A549 treated with CpdA at 1 μM for 4 hours (cell line): ENCODE measurements around the gene ARSD. TPM values are rescaled to one million over a fixed set of nuclear protein-coding genes. Genes with fewer than 3 reads are reported as not detected.

ENCODE experiments used
- total RNA-seq: library from RNA; stranded (reverse); fragments of 200-300 nt; extraction: Qiagen RNA extraction; gene quantifications from 5 replicates; pipeline ENCODE4 v1.2.3, GENCODE V29; 2022; ENCODE audit warnings: low read depth

The ARSD gene, protein sequence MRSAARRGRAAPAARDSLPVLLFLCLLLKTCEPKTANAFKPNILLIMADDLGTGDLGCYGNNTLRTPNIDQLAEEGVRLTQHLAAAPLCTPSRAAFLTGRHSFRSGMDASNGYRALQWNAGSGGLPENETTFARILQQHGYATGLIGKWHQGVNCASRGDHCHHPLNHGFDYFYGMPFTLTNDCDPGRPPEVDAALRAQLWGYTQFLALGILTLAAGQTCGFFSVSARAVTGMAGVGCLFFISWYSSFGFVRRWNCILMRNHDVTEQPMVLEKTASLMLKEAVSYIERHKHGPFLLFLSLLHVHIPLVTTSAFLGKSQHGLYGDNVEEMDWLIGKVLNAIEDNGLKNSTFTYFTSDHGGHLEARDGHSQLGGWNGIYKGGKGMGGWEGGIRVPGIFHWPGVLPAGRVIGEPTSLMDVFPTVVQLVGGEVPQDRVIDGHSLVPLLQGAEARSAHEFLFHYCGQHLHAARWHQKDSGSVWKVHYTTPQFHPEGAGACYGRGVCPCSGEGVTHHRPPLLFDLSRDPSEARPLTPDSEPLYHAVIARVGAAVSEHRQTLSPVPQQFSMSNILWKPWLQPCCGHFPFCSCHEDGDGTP
- 10.5 to 13.1 TPM (median 11.7 TPM) in 5 replicates for total RNA-seq

DNA sequence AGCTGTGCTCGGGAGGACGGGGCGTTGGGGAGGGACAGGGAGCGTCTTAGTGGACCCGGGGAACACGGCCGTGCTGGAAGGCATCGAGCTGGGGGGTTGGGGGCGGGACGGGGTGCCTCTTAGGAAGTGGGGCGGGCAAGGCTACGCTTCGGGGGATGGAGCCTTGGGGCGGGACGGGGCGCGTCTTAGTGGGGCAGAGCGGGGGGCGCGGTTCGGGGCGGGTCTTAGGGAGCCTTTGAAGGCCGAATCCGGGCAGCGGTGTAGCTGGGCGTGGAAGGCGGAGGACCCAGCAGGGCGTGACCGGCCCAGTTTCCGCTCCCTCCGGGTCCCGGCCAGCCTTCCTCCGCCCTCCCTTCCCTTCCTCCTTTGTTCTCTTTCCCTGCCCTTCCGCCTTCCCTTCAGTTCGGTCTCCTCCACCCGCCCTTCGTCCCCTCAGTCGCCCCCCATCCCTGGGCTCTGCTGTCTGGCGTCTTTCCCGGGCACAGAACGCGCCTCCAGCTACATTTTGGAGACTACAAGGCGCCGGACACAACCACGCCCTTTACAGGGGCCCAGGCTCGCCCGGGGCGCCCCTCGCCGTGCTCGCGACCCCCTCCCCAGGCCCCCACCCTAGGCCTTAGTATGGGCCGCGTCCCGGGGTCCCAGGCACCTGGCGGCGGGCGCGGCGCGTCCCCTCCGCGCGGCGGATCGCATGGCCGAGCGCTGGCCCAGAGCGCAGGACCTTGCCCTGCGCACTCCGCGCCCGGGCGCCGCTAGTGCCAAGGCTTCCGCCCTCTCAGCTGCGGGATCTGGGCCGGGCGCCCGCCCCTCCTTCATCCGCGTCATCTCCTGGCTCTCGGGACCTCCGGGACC, at the start of gene ARSD:
Gene ARSD (minus strand): TSS at position 757 of the 852 bp plus-strand sequence. CDS start 64 bp downstream, at position 693.

Other genes with a start within 250 kb of the ARSD start
- 245 to 271 TPM (median 264 TPM) in 5 replicates for gene CD99, start 238.0 kb downstream of the ARSD start, total RNA-seq
- gene XG, start 177.3 kb downstream of the ARSD start, total RNA-seq, result not detected in 5 replicates
- gene GYG2, start 100.4 kb downstream of the ARSD start, total RNA-seq, result 3.5 to 5.4 TPM (median 4.4 TPM) in 5 replicates
- gene ARSH, start 77.2 kb upstream of the ARSD start, total RNA-seq, result not detected in 5 replicates
- gene ARSF, start 112.1 kb upstream of the ARSD start, total RNA-seq, result not detected in 5 replicates